GM21717 (cell line): ENCODE results near the gene RAET1E.
"Not testable (repeated sequence)": the region's sequence is repeated elsewhere in the genome, so short reads cannot be mapped to it uniquely, and the experiment has no call there.

Experiments used
- ATAC-seq: cut with Tn5 transposase; IDR thresholded peaks from one replicate; pipeline ENCODE4 v1.9.1; 2021; ENCODE audit warnings: mild to moderate bottlenecking, moderate library complexity; ENCODE audit not compliant: unreplicated experiment

The RAET1E gene

DNA sequence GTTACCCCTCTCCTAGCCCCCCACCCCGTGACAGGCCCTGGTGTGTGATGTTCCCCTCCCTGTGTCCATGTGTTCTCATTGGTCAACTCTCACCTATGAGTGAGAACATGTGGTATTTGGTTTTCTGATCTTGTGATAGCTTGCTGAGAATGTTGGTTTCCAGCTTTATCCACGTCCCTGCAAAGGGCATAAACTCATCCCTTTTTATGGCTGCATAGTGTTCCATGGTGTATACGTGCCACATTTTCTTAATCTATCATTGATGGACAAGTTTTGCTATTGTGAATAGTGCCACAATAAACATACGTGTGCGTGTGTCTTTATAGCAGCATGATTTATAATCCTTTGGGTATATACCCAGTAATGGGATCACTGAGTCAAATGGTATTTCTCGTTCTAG lies 6.0 kb downstream of the RAET1E start:
- not testable (repeated sequence) for ATAC-seq

DNA sequence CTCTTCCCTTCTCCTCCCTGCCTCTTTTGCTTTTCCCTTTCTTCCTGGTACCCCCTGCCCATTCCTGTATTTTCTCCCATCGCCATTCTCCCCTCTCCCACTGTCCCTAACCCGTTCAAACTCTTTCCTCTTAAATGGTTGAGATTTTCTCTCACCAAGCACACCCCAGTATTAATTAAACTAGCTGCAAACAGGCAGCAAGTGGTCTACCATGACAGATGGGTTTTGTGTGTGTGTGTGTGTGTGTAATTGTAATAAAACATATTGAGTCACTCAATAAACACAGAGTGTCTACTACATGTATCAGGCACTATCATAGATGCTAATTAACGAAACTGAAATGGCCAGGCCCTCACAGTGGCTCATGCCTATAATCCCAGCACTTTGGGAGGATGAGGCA lies 6.7 kb downstream of the RAET1E start:
- no peak for ATAC-seq

GRCh38 chr6:149890629-149891045 lies 7.3 kb downstream of the RAET1E start:
- ATAC-seq: no peak

GRCh38 chr6:149889326-149889725 lies 8.6 kb downstream of the RAET1E start:
- ATAC-seq: no peak

DNA sequence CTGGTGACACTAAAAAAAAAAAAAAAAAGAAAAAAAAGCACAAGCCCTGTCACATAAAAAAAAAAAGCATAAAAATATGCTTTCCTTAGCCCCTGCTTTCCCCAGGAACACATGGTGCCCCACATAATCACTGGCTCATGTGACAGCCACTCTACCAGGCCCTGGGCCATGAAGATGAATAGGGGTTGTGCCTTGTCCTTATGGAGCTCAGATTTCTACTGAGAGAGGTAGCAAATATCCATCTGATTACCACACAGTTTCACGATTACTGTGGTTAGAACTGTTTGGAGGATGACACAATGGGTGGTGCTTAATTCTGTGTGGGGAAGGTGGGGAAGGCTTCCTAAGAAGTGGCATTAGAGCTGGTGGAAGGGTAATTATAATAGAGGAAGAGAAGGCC lies 9.3 kb downstream of the RAET1E start:
- ATAC-seq: no peak

DNA sequence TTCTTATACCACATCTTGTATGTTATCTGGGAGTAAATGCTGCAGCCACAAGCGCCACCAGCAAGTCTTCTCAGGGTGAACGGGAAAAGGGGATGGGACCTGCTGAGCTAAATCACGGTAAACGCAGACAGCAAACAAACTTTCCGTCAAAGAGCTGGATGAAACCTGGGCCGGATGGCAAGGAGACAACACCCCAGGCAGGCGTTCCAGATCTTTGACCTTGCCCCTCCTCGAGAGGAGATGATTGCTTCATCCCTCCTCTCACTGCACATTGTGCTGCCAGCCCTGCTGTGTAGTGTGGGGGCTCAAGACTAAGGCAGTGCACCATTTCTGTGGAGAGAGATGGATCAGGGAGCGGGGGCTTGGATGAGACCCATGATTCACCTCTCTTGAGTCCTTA lies 9.8 kb downstream of the RAET1E start:
- ATAC-seq: no peak

GRCh38 chr6:149887343-149887742 lies 10.6 kb downstream of the RAET1E start:
- no peak for ATAC-seq

DNA sequence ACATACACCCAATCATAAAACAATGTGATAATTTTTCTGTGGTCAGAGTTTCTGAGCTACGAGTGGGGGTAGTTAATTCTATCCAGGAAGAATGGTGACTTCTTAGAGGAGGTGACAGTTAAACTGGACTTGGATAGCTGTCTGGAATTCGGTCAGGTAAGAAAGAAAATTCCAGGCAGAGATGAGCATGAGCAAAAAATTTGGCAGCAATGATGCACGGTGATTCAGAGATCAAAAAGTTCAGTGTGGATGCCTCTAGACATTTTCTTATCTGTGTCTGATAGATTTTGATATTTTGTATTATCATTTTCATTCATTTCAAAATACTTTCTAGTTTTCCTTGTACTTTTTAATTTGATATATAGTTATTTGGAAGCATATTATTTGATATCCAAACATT lies 12.0 kb downstream of the RAET1E start:
- no peak for ATAC-seq

- ATAC-seq: no peak
These were observed 13.3 kb downstream of the RAET1E start for GRCh38 chr6:149884617-149885016.

DNA sequence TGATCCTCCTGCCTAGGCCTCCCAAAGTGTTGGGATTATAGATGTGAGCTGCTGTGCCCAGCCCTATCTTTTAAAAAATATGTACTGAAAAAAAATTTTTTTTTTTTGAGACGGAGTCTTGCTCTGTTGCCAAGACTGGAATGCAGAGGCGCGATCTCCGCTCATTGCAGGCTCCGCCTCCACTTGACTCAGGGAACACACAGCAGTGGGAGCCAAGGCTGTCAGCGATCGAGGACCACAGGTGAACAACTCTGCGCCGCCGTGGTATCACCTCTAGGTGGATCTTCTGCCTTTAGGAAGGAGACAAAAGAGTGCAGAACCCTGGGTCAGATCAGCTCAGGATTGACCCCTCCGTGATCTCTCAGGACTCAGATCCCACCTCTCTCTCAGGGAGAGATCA lies 13.7 kb downstream of the RAET1E start:
- ATAC-seq: no peak

- no peak for ATAC-seq
These were observed 16.1 kb downstream of the RAET1E start for GRCh38 chr6:149881860-149882259.

DNA sequence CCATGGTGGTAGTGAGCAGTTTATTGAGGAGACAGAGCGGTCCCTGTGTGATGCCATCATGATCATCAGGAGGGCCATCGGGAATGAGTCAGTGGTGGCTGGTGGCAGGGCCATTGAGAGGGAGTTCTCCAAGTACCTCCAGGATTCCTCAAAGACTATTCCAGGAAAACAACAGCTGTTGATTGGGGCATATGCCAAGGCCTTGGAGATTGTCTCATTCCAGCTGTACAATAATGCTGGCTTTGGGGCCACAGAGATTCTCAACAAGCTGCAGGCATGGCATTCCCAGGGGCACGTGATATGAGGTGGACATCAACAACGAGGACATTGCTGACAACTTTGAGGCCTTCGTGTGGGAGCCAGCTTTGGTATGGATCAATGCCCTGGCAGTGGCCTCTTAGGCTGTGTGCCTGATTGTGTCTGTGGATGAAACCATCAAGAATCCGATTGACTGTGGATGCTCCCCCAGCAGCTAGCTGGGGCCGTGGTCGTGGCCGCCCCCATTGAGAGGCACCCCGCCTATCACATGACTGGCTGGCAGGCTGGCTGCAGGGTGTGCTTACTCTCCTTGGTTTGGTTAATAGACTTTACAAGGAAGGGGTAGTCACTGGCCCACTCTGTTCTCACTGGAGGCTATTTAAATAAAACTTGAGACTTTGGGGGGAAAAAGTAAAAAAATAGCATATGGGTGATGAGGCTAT lies 16.7 kb downstream of the RAET1E start:
- no peak for ATAC-seq

- no peak for ATAC-seq
These were observed 20.3 kb downstream of the RAET1E start for GRCh38 chr6:149877659-149878058.

DNA sequence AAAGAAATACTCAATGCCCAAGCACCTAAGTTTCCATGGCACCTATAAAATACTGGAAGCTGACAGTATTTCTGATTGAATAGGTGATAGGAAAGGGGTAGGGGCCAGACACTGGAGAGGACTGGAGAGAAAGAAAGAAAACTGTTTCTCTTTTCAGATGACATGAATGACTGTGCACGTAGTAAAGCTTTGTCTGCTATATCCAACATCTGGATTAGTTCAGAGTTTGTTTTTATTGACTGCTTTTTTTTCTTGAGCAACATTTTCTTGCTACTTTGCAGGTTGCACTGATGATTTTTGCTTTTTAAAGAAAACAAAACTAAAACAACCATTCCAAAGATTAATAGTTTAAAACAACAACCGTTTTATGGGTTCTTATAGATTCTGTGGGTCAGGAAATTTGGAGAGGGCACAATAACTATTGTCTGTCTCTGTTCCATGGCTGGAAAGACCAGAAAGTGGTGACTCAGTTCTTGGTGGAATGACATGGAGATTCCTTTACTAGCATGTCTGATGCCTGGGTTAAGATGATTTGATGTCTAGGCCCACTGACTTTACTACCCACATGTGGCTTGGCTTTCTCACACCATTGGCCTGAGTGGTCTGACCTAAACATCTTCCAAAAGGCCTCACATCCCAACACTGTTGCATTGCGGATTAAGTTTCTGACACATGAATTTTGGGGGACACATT lies 21.5 kb downstream of the RAET1E start:
- no peak for ATAC-seq

DNA sequence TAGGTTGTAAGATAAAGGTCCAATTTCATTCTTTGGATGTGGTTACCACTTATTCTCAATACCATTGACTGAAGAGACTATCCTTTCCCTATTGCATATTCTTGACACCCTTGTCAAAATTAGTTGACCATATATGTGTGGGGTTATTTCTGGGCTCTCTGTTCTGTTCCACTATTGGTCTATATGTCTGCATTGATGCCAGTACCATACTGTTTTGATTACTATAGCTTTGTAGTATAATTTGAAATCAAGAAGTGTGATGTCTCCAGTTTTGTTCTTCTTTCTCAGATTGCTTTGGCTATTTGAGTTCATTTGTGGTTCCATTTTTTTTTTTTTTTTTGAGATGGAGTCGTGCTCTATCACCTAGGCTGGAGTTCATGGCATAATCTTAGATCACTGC lies 25.7 kb downstream of the RAET1E start:
- ATAC-seq: no peak

GRCh38 chr6:149871182-149871581 lies 26.7 kb downstream of the RAET1E start:
- ATAC-seq: no peak

GRCh38 chr6:149869275-149869892 lies 28.5 kb downstream of the RAET1E start:
- ATAC-seq: no peak

- no peak for ATAC-seq
These were observed 29.9 kb downstream of the RAET1E start for GRCh38 chr6:149867876-149868640.

DNA sequence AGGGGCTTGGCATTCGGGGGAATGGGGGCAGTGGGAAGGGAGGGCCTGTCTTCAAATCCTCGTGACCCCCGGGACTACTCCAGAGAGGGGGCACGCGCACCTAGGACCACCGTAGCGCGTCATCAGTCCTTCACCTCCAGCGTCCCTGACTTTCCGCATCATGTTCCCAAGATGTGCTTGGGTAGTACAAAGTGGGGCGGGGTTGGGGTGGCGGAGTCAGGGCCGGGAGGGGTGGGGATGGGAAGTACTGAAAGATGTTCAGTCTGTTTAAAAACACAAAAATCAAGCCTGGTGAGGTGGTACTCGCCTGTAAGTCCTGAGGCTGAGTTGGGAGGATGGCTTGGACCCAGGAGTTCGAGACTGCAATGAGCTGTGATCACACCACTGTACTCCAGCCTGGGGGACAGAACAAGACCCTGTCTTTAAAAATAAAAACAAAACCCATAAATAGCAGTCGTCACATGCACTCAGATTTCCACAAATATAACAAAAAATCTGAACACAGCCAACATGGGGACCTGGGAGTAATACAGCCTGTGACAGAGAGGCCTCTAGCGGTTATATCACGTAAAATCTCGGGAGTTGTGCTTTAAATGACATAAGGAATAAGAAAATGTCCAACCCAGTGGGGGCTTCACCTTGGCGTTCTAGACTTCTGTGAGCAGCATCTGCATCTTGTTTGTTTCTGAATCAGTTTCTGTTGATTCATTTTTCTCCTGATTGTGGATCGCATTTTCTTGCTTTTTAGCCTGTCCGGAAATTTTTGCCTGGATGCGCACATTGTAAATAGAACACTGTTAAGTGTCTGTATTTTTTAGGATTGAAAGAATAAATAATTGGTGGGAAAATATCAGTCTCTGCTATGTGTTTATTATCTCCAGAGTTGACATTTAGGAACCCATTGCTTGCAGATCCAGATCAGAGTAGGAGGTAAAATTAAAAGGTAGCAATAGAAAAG lies 33.1 kb downstream of the RAET1E start:
- ATAC-seq: no peak
